Activated CD8-positive, alpha-beta memory T cell treated with anti-CD3 and anti-CD28 coated beads, Interleukin-2, amount 50 U/mL, for 24 hours (primary cell): ENCODE data around the gene DERL2.
"Not testable (repeated sequence)": the region's sequence is repeated elsewhere in the genome, so short reads cannot be mapped to it uniquely, and the experiment has no call there.

Experiments
- DNase-seq: peaks from one replicate; pipeline ENCODE4 v3.0.0-alpha.2; 2020; ENCODE audit errors: extremely low read depth

Gene DERL2

GRCh38 chr17:5437721-5438317, 48.2 kb downstream of the DERL2 start:
- DNase-seq: no peak

DNA sequence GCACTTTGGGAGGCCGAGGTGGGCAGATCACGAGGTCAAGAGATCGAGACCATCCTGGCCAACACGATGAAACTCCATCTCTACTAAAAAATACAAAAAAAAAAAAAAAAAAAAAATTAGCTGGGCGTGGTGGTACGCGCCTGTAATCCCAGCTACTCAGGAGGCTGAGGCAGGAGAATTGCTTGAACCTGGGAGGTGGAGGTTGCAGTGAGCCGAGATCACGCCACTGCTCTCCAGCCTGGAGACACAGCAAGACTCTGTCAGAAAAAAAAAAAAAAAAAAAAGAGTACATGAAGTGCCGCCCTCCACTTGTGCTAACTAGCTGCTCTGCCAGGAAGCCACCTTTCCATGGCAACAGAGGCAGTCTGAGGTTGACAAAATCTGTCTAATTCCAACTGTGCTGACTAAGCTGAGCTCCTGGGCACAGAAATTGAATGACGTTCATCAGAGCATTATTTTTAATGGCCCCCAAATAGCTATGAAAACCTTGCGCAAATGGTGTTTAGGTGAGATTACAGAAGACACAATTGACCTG, 50.1 kb downstream of the DERL2 start:
- not testable (repeated sequence) for DNase-seq

DNA sequence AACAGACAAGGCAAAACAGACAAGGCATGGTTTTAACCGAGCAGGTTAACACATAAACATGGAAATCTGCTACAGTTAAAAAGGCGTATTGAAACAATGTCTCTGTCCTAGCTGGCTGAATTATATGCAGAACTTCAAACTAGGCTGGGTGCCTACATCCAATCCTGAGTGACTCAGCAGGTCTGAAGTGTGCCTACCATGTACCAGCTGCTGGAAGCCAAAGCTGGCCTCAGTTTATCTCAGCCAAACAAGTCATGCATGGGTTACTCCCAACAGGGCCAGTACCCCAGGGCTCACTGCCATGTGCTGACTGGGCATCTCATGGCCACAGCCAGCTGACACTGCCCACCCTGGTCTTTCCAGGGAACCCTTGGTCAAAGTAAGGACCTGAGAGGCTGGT, 51.0 kb downstream of the DERL2 start:
- no peak for DNase-seq

DNA sequence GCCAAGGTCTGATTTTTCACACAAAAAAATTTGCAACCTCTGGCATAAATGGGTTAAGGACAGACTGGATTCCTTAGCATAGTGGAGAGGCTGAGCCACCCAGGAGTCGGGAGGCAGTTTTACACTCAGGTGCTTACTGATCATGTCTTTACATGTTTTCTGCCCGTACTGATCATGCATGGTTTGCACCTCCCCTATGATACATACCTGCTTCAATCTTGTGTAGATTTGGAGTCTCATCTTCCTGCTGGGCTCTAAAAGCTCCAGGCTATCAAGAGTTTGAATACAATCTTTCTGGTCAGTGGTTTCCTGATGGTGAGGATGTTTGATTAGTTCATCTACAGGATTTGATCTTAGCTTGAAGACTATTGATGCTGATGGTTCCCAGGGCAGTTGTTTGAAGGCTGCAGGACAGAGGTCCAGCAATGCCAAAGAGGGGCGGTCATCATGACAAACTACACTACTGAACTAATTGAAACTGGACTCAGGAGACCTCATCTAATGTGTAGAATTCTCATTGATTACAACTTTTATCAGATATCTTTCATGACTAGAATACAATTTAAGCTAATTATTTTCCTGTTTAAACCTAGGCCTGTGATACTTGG, 53.9 kb downstream of the DERL2 start:
- DNase-seq: no peak

DNA sequence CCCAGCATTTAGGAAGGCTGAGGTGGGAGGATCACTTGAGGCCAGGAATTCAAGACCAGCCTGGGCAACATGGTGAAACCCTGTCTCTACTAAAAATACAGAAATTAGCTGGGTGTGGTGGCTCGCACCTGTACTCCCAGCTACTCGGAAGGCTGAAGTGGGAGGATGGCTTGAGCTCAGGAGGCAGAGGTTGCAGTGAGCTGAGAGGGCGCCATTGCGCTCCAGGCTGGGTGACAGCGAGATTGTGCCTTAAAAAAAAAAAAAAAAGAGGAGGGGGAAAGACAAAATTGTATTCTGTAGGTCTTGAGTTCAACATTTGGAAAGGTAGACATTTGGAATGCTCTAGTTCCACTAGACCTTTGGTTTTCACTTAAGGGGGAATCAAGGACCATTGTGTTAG, 54.7 kb downstream of the DERL2 start:
- not testable (repeated sequence) for DNase-seq

GRCh38 chr17:5430413-5430999, 55.5 kb downstream of the DERL2 start:
- DNase-seq: no peak

- DNase-seq: no peak
Measured at GRCh38 chr17:5429191-5429887, 56.6 kb downstream of the DERL2 start.

- DNase-seq: no peak
Measured at GRCh38 chr17:5425826-5426225, 60.2 kb downstream of the DERL2 start.

GRCh38 chr17:5424909-5425308, 61.1 kb downstream of the DERL2 start:
- DNase-seq: no peak

DNA sequence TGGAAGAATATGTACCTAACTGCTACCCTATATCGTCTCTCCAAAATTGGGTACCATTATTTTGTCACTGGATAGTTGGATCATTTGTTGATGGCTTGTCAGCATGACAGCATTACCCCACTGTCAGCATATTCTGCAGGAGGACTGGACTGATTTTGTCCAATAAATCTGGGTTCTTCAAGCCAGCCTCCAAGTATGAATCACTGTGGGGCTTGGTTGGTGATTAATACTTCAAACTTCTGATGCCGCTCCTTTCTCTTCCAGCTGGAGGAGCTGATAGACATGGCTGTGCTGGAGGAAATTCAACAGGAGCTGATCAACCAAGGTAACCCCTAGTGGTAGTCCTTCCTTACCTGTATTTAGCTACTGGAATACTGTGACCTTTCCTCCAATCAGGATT, 63.5 kb downstream of the DERL2 start:
- DNase-seq: no peak
